ENCODE results near the gene L3MBTL4.

GRCh38 chr18:6113650-6114049 lies 301.1 kb downstream of the L3MBTL4 start:
- no peak for TF ChIP-seq ZFP3 (CRISPR knock-in tag; IDR thresholded peaks at IDR 0.05)
- no peak for TF ChIP-seq PATZ1 (CRISPR knock-in tag; IDR thresholded peaks at IDR 0.05; ENCODE audit: borderline replicate concordance)
- no peak for TF ChIP-seq ZNF565 (CRISPR knock-in tag; conservative IDR thresholded peaks at IDR 0.05; ENCODE audit: low read depth)
- TF ChIP-seq ZC3H10 (CRISPR knock-in tag; IDR thresholded peaks at IDR 0.05), result no peak
- TF ChIP-seq, protein P1, sequence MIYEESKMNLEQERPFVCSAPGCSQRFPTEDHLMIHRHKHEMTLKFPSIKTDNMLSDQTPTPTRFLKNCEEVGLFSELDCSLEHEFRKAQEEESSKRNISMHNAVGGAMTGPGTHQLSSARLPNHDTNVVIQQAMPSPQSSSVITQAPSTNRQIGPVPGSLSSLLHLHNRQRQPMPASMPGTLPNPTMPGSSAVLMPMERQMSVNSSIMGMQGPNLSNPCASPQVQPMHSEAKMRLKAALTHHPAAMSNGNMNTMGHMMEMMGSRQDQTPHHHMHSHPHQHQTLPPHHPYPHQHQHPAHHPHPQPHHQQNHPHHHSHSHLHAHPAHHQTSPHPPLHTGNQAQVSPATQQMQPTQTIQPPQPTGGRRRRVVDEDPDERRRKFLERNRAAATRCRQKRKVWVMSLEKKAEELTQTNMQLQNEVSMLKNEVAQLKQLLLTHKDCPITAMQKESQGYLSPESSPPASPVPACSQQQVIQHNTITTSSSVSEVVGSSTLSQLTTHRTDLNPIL (CRISPR knock-in tag; IDR thresholded peaks at IDR 0.05; ENCODE audit: low read depth), result no peak
- no peak for TF ChIP-seq GLIS3 (CRISPR knock-in tag; IDR thresholded peaks at IDR 0.05)
- TF ChIP-seq CSDC2 (CRISPR knock-in tag; IDR thresholded peaks at IDR 0.05), result no peak
- no peak for TF ChIP-seq ZFP30 (CRISPR knock-in tag; IDR thresholded peaks at IDR 0.05)
